Upper lobe of left lung (tissue), 6 donors: Measurements from ENCODE around the gene RAPGEF5. TPM values are rescaled to one million over a fixed set of nuclear protein-coding genes. Genes with fewer than 3 reads are reported as not detected.

Experiments used
- ATAC-seq, 2 donors: fragments of 200-7000 bp; cut with Tn5 transposase; one replicate each; pipeline ENCODE4 v1.9.1; 2022; ENCODE audit warnings: mild to moderate bottlenecking in 2 of 2, moderate library complexity in 2 of 2; ENCODE audit not compliant: low FRiP score in 2 of 2
- DNase-seq, 2 donors: peaks; one replicate each; pipeline ENCODE4 v3.0.0-alpha.2; 2019 to 2020
- H3K27ac ChIP-seq, 4 donors: fragments of 200-600 bp; sonication (generic); one replicate each; pipeline ENCODE4 v1.5.1; 2016 to 2019
- H3K27me3 ChIP-seq, 4 donors: fragments of 200-600 bp; sonication (generic); one replicate each; pipeline ENCODE4 v1.5.1; 2017 to 2019
- H3K36me3 ChIP-seq, 4 donors: fragments of 200-600 bp; sonication (generic); one replicate each; pipeline ENCODE4 v1.5.1; 2016 to 2019
- H3K4me1 ChIP-seq, 4 donors: fragments of 200-600 bp; sonication (generic); one replicate each; pipeline ENCODE4 v1.5.1; 2018 to 2019
- H3K4me3 ChIP-seq, 4 donors: fragments of 200-600 bp; sonication (generic); one replicate each; pipeline ENCODE4 v1.5.1; 2017 to 2019; ENCODE audit warnings: mild to moderate bottlenecking in 2 of 4, moderate library complexity in 1 of 4
- H3K9me3 ChIP-seq, 4 donors: fragments of 200-600 bp; sonication (generic); one replicate each; pipeline ENCODE4 v1.5.1; 2018 to 2019
- EP300 ChIP-seq, 4 donors: sonication (generic); formaldehyde crosslinking; IDR thresholded peaks; one replicate each; pipeline ENCODE4 v1.5.1; 2017; ENCODE audit warnings: antibody characterized with exemption in 4 of 4, control low read depth in 2 of 4
- POLR2A ChIP-seq, 4 donors: fragments of 450-650 bp; IDR thresholded peaks; one replicate each; pipeline ENCODE4 v1.5.1; 2016 to 2017; ENCODE audit warnings: antibody characterized with exemption in 4 of 4, mild to moderate bottlenecking in 2 of 4
- POLR2AphosphoS5 ChIP-seq, 2 donors: sonication (generic); formaldehyde crosslinking; IDR thresholded peaks; one replicate each; pipeline ENCODE4 v1.5.1; 2017; ENCODE audit warnings: antibody characterized with exemption in 2 of 2
- WGBS, 2 donors: methylation state at CpG; one replicate each; pipeline ENCODE4 v1.1.5; 2017 to 2018; 5-methylcytosine and 5-hydroxymethylcytosine counted together
- total RNA-seq, 6 donors: library from RNA; depleted of rRNA in 4 of 6; stranded (reverse); fragments of >200 nt in 4 of 6; gene quantifications; one replicate each; pipeline versions ENCODE4 v1.1.0 to v1.2.1, GENCODE V29; 2016 to 2021
- TF ChIP-seq, protein P1 (sequence below), 6 experiments: fragments of 450-650 bp in 4 of 6; fragments of 200-600 bp in 2 of 6; sonication (generic) in 2 of 6; IDR thresholded peaks; one replicate each; pipeline ENCODE4 v1.5.1; 2016 to 2019; ENCODE audit warnings: antibody characterized with exemption in 6 of 6
- donor health status: DM: no; HTN: no; CAD: no; lungs with moderate emphysema.
- donor health status: DM: no; HTN: yes; CAD: no; lungs with severe emphysema.

The RAPGEF5 gene
- total RNA-seq, 6 donors from 2014 or later: 68.1 to 206 (median 101) TPM

DNA sequence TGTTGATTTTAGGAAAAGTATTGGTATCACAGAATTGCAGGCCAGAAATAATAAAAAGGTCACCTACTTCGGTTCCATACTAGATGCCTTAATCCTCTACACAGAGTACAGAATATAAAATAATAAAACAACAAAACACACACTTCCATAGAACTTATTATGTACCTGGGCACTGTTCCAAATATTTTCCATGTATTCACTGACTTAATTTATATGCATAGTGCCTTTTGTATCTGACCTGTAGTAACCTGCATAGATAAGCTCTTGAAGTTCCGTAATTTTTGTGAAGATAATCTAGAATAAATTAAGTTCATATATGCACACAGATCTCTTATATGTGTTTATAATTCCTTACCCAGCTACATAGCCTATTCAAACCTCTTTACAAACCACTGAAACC lies 78.3 kb downstream of the RAPGEF5 start:
- Histone ChIP-seq H3K9me3 (no peaks in the 10 kb centered on the region), H3K36me3 (no peaks in the 10 kb centered on the region), H3K27ac (no peak overlapping the region), H3K4me3 (no peak overlapping the region), H3K4me1 (no peaks in the 10 kb centered on the region), H3K27me3 (no peaks in the 10 kb centered on the region)
- TF ChIP-seq POLR2AphosphoS5 (IDR thresholded peaks at IDR 0.05) (no peak), POLR2A (IDR thresholded peaks at IDR 0.05) (no peak), EP300 (IDR thresholded peaks at IDR 0.05) (no peak)
- TF ChIP-seq, protein P1, sequence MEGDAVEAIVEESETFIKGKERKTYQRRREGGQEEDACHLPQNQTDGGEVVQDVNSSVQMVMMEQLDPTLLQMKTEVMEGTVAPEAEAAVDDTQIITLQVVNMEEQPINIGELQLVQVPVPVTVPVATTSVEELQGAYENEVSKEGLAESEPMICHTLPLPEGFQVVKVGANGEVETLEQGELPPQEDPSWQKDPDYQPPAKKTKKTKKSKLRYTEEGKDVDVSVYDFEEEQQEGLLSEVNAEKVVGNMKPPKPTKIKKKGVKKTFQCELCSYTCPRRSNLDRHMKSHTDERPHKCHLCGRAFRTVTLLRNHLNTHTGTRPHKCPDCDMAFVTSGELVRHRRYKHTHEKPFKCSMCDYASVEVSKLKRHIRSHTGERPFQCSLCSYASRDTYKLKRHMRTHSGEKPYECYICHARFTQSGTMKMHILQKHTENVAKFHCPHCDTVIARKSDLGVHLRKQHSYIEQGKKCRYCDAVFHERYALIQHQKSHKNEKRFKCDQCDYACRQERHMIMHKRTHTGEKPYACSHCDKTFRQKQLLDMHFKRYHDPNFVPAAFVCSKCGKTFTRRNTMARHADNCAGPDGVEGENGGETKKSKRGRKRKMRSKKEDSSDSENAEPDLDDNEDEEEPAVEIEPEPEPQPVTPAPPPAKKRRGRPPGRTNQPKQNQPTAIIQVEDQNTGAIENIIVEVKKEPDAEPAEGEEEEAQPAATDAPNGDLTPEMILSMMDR (IDR thresholded peaks at IDR 0.05): no peak
- no peak for ATAC-seq
- 76% methylated on average over 2 of the region's 2 CpGs for WGBS, 2 donors
- DNase-seq: no peak

- no peak for DNase-seq
- H3K27me3 ChIP-seq: no peaks in the 10 kb centered on the region
- no peaks in the 10 kb centered on the region for H3K36me3 ChIP-seq
- ATAC-seq: no peak
- no peaks in the 10 kb centered on the region for H3K9me3 ChIP-seq
- TF ChIP-seq EP300 (IDR thresholded peaks at IDR 0.05): no peak
- TF ChIP-seq, protein P1 (IDR thresholded peaks at IDR 0.05): no peak
- no peak for TF ChIP-seq POLR2A (IDR thresholded peaks at IDR 0.05)
- TF ChIP-seq POLR2AphosphoS5 (IDR thresholded peaks at IDR 0.05): no peak
- 90% methylated on average over 4 of the region's 4 CpGs for WGBS, 2 donors
- no peak overlapping the region for H3K27ac ChIP-seq
- H3K4me1 ChIP-seq: no peaks in the 10 kb centered on the region
- H3K4me3 ChIP-seq: no peak overlapping the region
Measured at GRCh38 chr7:22277375-22277774, 79.6 kb downstream of the RAPGEF5 start.

DNA sequence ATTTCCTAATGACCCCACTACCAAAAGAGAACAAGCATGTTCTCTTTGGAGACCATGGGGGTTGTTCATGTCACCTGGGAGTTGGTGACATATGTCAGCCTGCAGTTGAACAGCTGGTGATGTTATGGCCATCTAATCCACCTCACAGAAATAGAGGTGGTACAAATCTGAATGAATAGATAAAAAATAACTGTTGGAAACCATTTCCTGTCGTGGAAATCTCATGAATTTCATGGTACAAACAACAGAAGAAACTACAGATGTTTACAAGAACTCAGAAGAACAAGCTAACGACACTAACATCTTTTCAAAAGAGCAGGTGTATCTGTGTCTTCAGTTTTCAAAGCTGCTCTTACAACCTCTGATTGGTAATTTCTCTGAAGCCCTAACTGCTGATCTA lies 81.3 kb downstream of the RAPGEF5 start:
- no peaks in the 10 kb centered on the region for H3K27me3 ChIP-seq
- H3K4me3 ChIP-seq: no peak overlapping the region
- H3K9me3 ChIP-seq: no peaks in the 10 kb centered on the region
- TF ChIP-seq, protein P1 (IDR thresholded peaks at IDR 0.05): no peak
- TF ChIP-seq POLR2AphosphoS5 (IDR thresholded peaks at IDR 0.05): no peak
- TF ChIP-seq EP300 (IDR thresholded peaks at IDR 0.05): no peak
- TF ChIP-seq POLR2A (IDR thresholded peaks at IDR 0.05): no peak
- no peaks in the 10 kb centered on the region for H3K36me3 ChIP-seq
- WGBS, 2 donors: 80 to 90% methylated on average over 2 of the region's 2 CpGs
- no peaks in the 10 kb centered on the region for H3K4me1 ChIP-seq
- ATAC-seq (no peak), DNase-seq (no peak)
- H3K27ac ChIP-seq: no peak overlapping the region

GRCh38 chr7:22271311-22271710 lies 85.6 kb downstream of the RAPGEF5 start:
- Histone ChIP-seq H3K9me3 (no peaks in the 10 kb centered on the region), H3K36me3 (no peaks in the 10 kb centered on the region), H3K27ac (no peak overlapping the region), H3K27me3 (no peaks in the 10 kb centered on the region), H3K4me1 (no peaks in the 10 kb centered on the region), H3K4me3 (no peak overlapping the region)
- TF ChIP-seq POLR2A (IDR thresholded peaks at IDR 0.05) (no peak), POLR2AphosphoS5 (IDR thresholded peaks at IDR 0.05) (no peak), EP300 (IDR thresholded peaks at IDR 0.05) (no peak)
- TF ChIP-seq, protein P1 (IDR thresholded peaks at IDR 0.05): no peak
- WGBS, 2 donors: 81 to 83% methylated on average over 4 of the region's 4 CpGs
- ATAC-seq: no peak
- DNase-seq: no peak

GRCh38 chr7:22270371-22270770 lies 86.6 kb downstream of the RAPGEF5 start:
- ATAC-seq (no peak), DNase-seq (no peak)
- H3K27me3 ChIP-seq: no peaks in the 10 kb centered on the region
- H3K36me3 ChIP-seq: no peaks in the 10 kb centered on the region
- H3K9me3 ChIP-seq: no peaks in the 10 kb centered on the region
- TF ChIP-seq POLR2AphosphoS5 (IDR thresholded peaks at IDR 0.05) (no peak), POLR2A (IDR thresholded peaks at IDR 0.05) (no peak), EP300 (IDR thresholded peaks at IDR 0.05) (no peak)
- TF ChIP-seq, protein P1 (IDR thresholded peaks at IDR 0.05): no peak
- H3K4me3 ChIP-seq: no peak overlapping the region
- no peaks in the 10 kb centered on the region for H3K4me1 ChIP-seq
- no peak overlapping the region for H3K27ac ChIP-seq
